Activated naive CD8-positive, alpha-beta T cell treated with anti-CD3 and anti-CD28 coated beads, Interleukin-2, amount 50 U/mL, for 16 hours (primary cell): Measurements from ENCODE around the gene EDARADD.

Experiments used
- DNase-seq: peaks from one replicate; pipeline ENCODE4 v3.0.0-alpha.2; 2020; ENCODE audit warnings: low read depth, low spot score

Gene EDARADD

GRCh38 chr1:236392182-236392581 is 1.9 kb upstream of the EDARADD start:
- no peak for DNase-seq

- no peak for DNase-seq
Measured at GRCh38 chr1:236394879-236395229, 768 bp downstream of the EDARADD start.

GRCh38 chr1:236395230-236395946 is 1.3 kb downstream of the EDARADD start:
- no peak for DNase-seq

DNA sequence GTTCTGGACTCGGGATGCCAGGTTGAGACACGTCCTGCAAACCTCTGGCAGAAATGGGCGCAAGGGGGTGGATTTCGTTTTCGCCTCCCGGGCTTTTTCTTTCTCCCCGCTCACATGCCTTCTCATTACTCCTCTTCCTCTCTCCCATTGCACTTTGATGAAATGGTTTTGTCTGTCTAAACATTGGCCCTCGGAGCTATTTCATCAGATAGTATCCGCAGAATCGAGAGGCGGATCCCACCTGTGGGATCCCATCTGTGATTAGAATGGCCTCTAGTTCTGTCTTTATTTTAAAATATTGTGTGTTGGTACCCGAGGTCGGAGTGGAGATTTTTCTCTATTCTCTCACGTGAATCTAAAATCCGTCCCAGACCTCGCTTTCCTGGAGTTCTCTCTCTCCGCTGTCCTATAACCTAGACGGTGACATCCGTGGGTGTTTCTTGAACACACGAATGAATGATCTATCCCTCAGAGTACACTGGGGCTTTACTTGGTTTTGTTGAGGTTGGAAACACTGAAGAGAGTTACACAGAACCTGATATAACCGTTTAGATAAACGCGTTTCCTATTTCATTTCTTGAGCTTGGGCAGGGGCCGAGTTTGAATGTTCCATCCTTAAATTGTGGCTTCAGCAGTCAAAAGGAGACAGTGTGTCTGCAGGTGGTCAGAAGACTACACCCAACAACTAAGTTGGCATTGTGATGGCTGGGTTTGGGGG is 2.0 kb downstream of the EDARADD start:
- DNase-seq = no peak

DNA sequence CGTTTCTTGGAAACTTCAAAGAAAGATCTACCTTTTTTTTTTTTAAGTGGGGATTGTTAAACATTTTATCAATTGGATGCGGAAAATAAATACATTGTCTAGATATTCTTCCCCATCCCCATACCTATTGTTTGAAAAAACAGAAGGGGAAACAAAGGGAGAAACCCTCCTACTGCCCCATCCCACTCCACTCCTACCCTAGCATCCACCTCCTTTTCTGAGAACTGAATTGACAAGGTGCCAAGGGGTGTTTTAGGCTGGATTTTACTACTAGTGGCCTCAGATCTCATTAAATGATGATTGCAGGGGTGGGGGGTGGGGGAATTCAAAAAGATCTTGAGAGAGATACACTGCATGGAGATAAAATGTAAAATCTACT is 2.6 kb downstream of the EDARADD start:
- DNase-seq = no peak

GRCh38 chr1:236397173-236397759 is 3.2 kb downstream of the EDARADD start:
- no peak for DNase-seq

DNA sequence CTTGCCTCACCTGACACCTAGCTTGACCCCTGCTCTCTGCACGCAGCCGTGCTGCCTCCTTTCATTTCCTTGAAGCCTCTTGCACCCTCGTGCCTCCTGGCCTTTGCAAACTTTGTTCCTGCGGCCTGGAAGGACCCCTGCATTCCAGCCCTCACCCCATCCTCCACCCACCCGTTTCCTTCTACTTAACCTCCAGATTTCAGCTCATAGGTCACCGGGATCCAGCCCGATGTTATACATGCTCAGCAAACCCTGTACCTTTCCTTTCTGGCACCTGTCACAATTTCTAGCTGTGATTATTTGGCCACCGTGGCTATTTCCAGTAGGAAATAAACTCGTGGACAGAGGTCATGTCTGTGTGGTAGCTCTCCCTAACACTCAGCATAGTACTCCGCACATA is 4.5 kb downstream of the EDARADD start:
- no peak for DNase-seq

- DNase-seq = no peak
Measured at GRCh38 chr1:236400061-236400603, 6.0 kb downstream of the EDARADD start.

GRCh38 chr1:236401698-236402097 is 7.6 kb downstream of the EDARADD start:
- DNase-seq = no peak

DNA sequence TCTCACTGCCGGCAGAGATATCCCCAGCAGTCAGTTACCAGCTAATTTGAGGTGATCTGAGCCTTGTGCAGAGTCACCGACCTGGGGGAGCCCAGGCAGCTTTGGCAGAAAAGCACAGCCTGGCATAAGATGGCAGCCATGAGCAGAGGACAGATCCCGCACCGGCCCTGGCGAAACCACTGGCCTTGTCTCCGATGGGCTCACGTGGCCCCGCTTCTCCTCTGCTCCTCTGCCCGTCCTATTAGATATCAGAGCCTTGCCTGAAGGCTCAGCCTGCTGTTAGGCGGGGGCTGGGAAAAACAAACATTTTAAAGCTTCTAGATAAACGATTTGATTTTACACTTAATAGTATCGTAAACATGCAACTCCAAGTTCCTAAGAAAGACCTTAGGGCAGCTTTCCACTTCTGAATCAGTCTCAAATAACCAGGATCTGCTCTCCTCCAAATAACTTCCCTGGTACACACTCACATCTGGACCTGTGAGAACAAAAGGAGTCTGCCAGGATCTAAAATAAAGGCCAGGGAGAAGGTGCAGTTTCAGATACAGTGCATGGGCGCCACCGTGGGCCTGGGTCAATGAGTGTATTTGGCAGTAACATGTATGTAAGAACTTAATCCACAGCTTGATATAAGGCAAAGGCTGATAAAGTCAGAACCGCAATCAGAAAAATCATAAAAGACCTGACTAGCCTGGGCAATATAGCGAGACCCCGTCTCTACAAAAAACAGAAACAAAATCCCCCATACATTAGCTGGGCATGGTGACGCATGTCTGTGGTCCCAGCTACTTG is 10.0 kb downstream of the EDARADD start:
- DNase-seq = no peak

GRCh38 chr1:236407059-236407458 is 13.0 kb downstream of the EDARADD start:
- no peak for DNase-seq

DNA sequence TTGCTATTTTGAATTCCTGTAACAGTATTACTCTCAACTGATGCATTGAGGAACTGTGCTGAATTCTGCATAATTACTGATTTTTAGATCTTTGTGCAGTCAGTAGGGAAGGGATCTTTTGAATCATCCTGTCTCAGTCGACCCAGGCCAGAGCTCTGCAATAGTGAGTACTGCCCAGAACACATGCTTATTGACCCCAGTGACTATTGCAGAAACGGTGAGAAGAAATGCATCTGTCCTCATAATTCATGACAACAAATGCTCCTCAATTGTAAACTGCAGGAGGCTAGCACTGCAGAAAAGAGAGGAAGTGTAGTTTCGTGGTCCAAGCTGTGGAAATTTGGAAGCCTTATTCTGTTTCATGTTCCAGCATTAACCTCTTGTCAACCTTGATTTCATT is 19.6 kb downstream of the EDARADD start:
- DNase-seq = no peak

GRCh38 chr1:236416165-236416564 is 22.1 kb downstream of the EDARADD start:
- DNase-seq = no peak

DNA sequence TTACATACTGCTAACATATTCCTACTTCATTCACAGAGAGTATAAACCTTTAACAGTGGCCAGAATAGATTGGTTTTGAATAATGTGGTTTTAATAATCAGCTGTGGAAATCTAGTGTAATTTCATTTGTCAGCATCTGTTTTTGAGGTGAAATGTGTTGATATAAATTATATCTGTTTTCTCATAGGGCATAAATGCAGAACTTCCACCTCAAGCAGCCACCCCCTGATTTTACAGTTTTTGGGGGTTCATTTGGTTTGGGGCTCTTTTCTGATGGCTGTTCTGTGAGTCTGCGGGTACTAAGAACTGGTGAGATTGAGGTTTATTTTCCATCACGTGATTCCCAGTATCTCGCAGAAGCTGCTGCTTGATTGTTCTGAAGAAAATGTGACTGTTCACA is 23.2 kb downstream of the EDARADD start:
- DNase-seq = no peak

GRCh38 chr1:236419502-236419901 is 25.4 kb downstream of the EDARADD start:
- no peak for DNase-seq

DNA sequence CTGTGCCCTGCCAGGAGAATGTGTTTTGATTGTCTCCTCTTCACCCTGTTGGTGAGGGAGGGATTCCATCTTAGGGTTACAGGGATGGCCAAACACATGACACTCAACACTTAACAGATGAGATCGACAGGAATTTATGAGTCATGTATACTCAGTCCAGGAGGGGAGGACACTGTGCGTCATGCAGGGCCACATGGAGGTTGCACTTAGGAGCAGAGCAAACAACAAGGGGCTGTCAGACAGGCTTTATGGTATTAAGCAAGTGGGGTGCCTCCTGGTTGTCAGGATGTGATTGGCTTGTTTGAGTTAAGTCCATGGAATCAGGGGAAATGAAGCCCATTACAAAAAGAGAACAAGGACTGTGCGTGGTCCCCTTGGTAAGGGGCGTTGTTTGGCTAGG is 26.9 kb downstream of the EDARADD start:
- no peak for DNase-seq

DNA sequence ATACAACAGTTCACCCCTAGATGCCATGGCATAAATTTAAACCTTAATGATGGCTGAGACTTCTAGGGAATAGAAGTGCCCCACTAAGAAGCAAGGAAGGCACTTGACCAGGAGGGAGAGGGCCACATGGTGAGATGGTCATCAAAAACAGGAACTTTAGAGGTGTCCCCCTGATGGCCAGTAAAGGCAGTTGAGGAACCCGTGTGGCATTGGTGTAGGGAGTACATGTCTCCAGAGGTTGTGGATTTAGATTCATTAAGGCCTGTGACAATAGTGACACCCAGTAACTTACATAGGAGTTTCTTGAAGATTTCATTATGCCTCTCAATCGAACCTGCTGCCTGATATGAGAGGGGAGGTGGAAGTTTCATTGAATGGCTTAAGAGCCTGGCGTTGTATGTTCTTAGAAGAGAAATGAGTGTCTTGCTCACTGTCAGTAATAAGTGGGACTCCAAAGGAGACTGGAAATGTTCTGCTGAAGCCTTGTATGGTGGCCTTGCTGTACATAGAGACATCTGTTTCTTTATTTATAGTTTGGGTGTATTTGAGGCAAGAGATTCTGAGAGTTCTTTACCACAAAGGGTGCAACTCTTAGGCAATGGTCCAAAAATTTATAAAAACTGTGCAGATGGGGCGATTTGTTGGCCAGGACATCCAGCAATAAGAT is 27.9 kb downstream of the EDARADD start:
- DNase-seq = no peak

DNA sequence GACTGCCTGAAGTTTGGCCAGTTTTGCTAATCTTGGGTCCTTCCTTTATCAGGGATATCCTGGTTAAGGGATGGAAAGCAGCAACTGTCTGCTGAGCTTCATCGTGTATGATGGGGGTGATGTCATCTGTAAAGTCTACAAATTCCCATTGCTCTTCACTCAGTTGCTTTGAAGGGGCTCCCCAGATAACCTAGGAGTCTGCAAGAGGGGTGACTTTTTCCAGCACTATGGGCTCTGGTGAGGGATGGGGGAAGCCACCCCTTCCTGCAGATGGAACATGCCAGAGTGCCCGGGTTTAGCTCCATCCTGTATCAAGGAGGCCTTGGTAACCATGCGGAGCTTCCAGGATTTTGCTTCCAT is 28.4 kb downstream of the EDARADD start:
- DNase-seq = no peak

DNA sequence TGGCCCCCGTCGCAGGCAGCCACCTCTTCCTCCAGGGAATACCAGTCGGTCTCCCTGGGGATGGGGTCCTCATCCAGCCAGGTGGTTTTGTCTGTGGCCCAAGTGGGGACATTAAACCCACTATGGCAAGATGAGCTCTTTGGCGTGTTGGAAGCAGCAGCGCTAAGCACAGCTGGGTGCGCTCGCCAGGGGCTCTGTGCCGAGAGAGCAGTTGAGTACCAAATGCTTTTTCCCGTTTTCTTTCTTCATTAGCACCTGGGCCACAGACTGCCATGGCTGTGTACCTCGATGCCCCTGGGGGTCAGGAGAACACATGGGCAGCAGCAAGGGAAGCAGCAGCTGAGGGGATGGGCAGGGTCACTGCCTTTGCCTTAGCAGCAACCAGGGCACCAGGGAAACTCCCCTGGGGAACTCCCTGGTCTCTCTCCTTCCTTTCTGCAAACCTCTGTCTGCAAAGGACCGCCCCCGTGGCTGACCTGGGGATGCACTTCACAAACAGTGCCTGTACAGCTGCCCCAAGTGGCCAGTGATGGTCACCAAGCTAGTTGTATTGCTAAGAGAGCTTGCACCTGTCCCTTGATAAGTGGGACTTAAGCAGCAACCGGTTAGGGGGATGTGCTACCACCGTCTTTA is 31.1 kb downstream of the EDARADD start:
- DNase-seq = no peak

- no peak for DNase-seq
Measured at GRCh38 chr1:236426215-236426614, 32.1 kb downstream of the EDARADD start.

DNA sequence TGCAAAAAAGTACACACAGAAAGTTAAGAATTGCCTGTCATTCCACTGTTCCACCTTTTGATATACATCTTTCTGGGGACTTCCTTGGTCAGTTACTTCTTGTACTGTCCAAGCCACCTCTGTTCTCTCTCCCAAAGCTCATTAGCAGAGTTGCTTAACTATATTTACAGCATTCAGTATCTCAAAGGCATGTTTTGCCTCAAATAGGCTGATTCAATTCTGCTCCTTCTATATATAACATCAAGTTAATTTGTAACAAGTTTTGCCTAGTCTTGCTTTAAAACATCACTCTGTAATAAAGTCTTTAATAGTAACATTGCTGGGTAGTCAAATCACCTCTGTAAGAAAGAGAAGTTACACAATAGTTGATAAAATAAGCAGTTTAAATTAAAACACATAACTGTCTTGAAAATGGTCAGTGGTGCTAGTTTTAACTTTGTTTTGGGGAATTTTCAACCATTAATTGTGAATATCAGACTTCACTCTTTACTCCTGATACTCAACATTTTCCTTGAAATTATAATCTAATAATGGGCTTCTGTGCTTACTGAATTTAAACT is 35.7 kb downstream of the EDARADD start:
- DNase-seq = no peak
